Ishikawa (cell line): ENCODE results near the gene SPOCK1.

Experiments used
- CEBPB ChIP-seq: IDR thresholded peaks from 2 replicates; pipeline ENCODE4 v1.6.1; 2012
- CREB1 ChIP-seq: IDR thresholded peaks from 2 replicates; pipeline ENCODE4 v1.6.1; 2012; ENCODE audit warnings: low read depth
- EGR1 ChIP-seq: IDR thresholded peaks from 2 replicates; pipeline ENCODE4 v1.6.1; 2012
- EP300 ChIP-seq: IDR thresholded peaks from 2 replicates; pipeline ENCODE4 v1.6.1; 2012; ENCODE audit warnings: borderline replicate concordance
- FOXM1 ChIP-seq: IDR thresholded peaks from 2 replicates; pipeline ENCODE4 v1.6.1; 2012; ENCODE audit warnings: low read depth, borderline replicate concordance
- MAX ChIP-seq: IDR thresholded peaks from 2 replicates; pipeline ENCODE4 v1.6.1; 2012
- NFIC ChIP-seq: IDR thresholded peaks from 2 replicates; pipeline ENCODE4 v1.6.1; 2012
- RAD21 ChIP-seq: IDR thresholded peaks from 2 replicates; pipeline ENCODE4 v1.6.1; 2012; ENCODE audit warnings: low read depth
- REST ChIP-seq: IDR thresholded peaks from 2 replicates; pipeline ENCODE4 v1.6.1; 2012; ENCODE audit warnings: low read depth, mild to moderate bottlenecking
- TAF1 ChIP-seq: IDR thresholded peaks from 2 replicates; pipeline ENCODE4 v1.6.1; 2012; ENCODE audit warnings: low read depth, mild to moderate bottlenecking
- TCF12 ChIP-seq: IDR thresholded peaks from 2 replicates; pipeline ENCODE4 v1.6.1; 2012; ENCODE audit warnings: low read depth
- TEAD4 ChIP-seq: IDR thresholded peaks from 2 replicates; pipeline ENCODE4 v1.6.1; 2012
- USF1 ChIP-seq: IDR thresholded peaks from 2 replicates; pipeline ENCODE4 v1.6.1; 2012
- YY1 ChIP-seq: IDR thresholded peaks from 2 replicates; pipeline ENCODE4 v1.6.1; 2012; ENCODE audit warnings: low read depth
- ZBTB7A ChIP-seq: IDR thresholded peaks from 2 replicates; pipeline ENCODE4 v1.6.1; 2012; ENCODE audit warnings: low read depth

The SPOCK1 gene

GRCh38 chr5:137278476-137278875, 220.7 kb downstream of the SPOCK1 start:
- TF ChIP-seq CEBPB (no peak), ZBTB7A (no peak), USF1 (no peak), CREB1 (no peak), EGR1 (no peak), YY1 (no peak), NFIC (no peak), TCF12 (no peak), REST (no peak), FOXM1 (no peak), EP300 (no peak), TAF1 (no peak), MAX (no peak), TEAD4 (no peak), RAD21 (no peak)

- TF ChIP-seq TAF1 = no peak
- no peak for TF ChIP-seq MAX
- no peak for TF ChIP-seq REST
- no peak for TF ChIP-seq CREB1
- TF ChIP-seq TEAD4 = no peak
- no peak for TF ChIP-seq EP300
- no peak for TF ChIP-seq NFIC
- no peak for TF ChIP-seq YY1
- TF ChIP-seq EGR1 = no peak
- no peak for TF ChIP-seq CEBPB
- TF ChIP-seq ZBTB7A = no peak
- no peak for TF ChIP-seq TCF12
- TF ChIP-seq RAD21 = no peak
- no peak for TF ChIP-seq FOXM1
These were observed 224.0 kb downstream of the SPOCK1 start for GRCh38 chr5:137275083-137275482.

GRCh38 chr5:137273511-137273910, 225.6 kb downstream of the SPOCK1 start:
- TF ChIP-seq CREB1 = no peak
- no peak for TF ChIP-seq TEAD4
- no peak for TF ChIP-seq EGR1
- TF ChIP-seq EP300 = no peak
- no peak for TF ChIP-seq TAF1
- no peak for TF ChIP-seq REST
- no peak for TF ChIP-seq USF1
- no peak for TF ChIP-seq FOXM1
- TF ChIP-seq ZBTB7A = no peak
- no peak for TF ChIP-seq CEBPB

GRCh38 chr5:137272831-137273230, 226.3 kb downstream of the SPOCK1 start:
- TF ChIP-seq NFIC = no peak
- no peak for TF ChIP-seq CREB1
- no peak for TF ChIP-seq TEAD4
- TF ChIP-seq CEBPB = no peak
- no peak for TF ChIP-seq RAD21
- no peak for TF ChIP-seq EP300
- no peak for TF ChIP-seq YY1
- no peak for TF ChIP-seq MAX
- no peak for TF ChIP-seq USF1
- no peak for TF ChIP-seq ZBTB7A
- no peak for TF ChIP-seq EGR1
- no peak for TF ChIP-seq TAF1
- TF ChIP-seq FOXM1 = no peak
- no peak for TF ChIP-seq REST
- TF ChIP-seq TCF12 = no peak
